K562 (cell line): Measurements from ENCODE around the gene RPTOR. TPM values are rescaled to one million over a fixed set of nuclear protein-coding genes. Genes with fewer than 3 reads are reported as not detected.

Experiments used
- ATF4 ChIP-seq: fragments of 450-650 bp; formaldehyde crosslinking; IDR thresholded peaks from 2 replicates; pipeline ENCODE4 v1.4.0; 2022; ENCODE audit warnings: mild to moderate bottlenecking, moderate library complexity
- BMI1 ChIP-seq: fragments of 150-350 bp; IDR thresholded peaks from 2 replicates; pipeline ENCODE4 v1.6.1; 2014; ENCODE audit warnings: low read length
- CHD2 ChIP-seq: IDR thresholded peaks from 2 replicates; pipeline ENCODE4 v1.6.1; 2011; ENCODE audit warnings: low read depth, low read length
- CXXC5 ChIP-seq: fragments of 250-450 bp; sonication (Bioruptor Pico); IDR thresholded peaks from 2 replicates; pipeline ENCODE4 v1.8.0; 2022; ENCODE audit warnings: inconsistent platforms, mild to moderate bottlenecking, moderate library complexity
- E2F6 ChIP-seq, 2 experiments: IDR thresholded peaks; 2 replicates each; pipeline ENCODE4 v1.6.1; 2011; ENCODE audit warnings: borderline replicate concordance in 1 of 2, control low read depth in 1 of 2, low read depth in 1 of 2, low read length in 1 of 2, mild to moderate bottlenecking in 1 of 2, mixed read lengths in 1 of 2, moderate library complexity in 1 of 2; ENCODE audit not compliant: insufficient read depth in 1 of 2, insufficient read length in 1 of 2, poor library complexity in 1 of 2, severe bottlenecking in 1 of 2; ENCODE audit errors: extremely low read depth in 1 of 2
- EHMT2 ChIP-seq: fragments of 450-650 bp; IDR thresholded peaks from 2 replicates; pipeline ENCODE4 v1.6.1; 2018; ENCODE audit warnings: antibody characterized with exemption
- ELF1 ChIP-seq: fragments of 200-800 bp; sonication (Bioruptor generic); IDR thresholded peaks from 2 replicates; pipeline ENCODE4 v1.6.1; 2016; ENCODE audit warnings: missing genetic modification characterization, missing compliant biosample characterization
- FOXK1 ChIP-seq: sonication (generic); formaldehyde crosslinking; IDR thresholded peaks from 2 replicates; pipeline ENCODE4 v1.8.0; 2022; ENCODE audit warnings: missing genetic modification reagents, mild to moderate bottlenecking, borderline replicate concordance
- HMG20A ChIP-seq: fragments of 450-650 bp; formaldehyde crosslinking; conservative IDR thresholded peaks from 2 replicates; pipeline ENCODE4 v1.4.0; 2020; ENCODE audit warnings: mild to moderate bottlenecking, mixed read lengths
- KDM4B ChIP-seq, 2 experiments: fragments of 450-650 bp in 1 of 2; sonication (generic) in 1 of 2; IDR thresholded peaks; 2 replicates each; pipeline ENCODE4 v1.6.1; 2016 to 2017; ENCODE audit warnings: borderline replicate concordance in 2 of 2, antibody characterized with exemption in 1 of 2, low read depth in 1 of 2, mild to moderate bottlenecking in 1 of 2
- MEF2D ChIP-seq: conservative IDR thresholded peaks from 2 replicates; pipeline ENCODE4 v1.6.1; 2016; ENCODE audit warnings: low read depth, missing genetic modification characterization, missing compliant biosample characterization
- NFE2 ChIP-seq: IDR thresholded peaks from 2 replicates; pipeline ENCODE4 v1.6.1; 2014; ENCODE audit warnings: antibody characterized with exemption, low read depth
- NR1H2 ChIP-seq: sonication (generic); formaldehyde crosslinking; IDR thresholded peaks from 2 replicates; pipeline ENCODE4 v1.4.0; 2020; ENCODE audit warnings: mild to moderate bottlenecking, missing genetic modification reagents
- PML ChIP-seq: IDR thresholded peaks from 2 replicates; pipeline ENCODE4 v1.6.1; 2012; ENCODE audit warnings: low read length, inconsistent platforms
- RREB1 ChIP-seq: fragments of 250-450 bp; sonication (Bioruptor Pico); IDR thresholded peaks from 2 replicates; pipeline ENCODE4 v1.4.0; 2020
- RUNX1 ChIP-seq: sonication (generic); IDR thresholded peaks from 2 replicates; pipeline ENCODE4 v1.6.1; 2016; ENCODE audit warnings: antibody characterized with exemption, low read depth
- SRF ChIP-seq, 2 experiments: fragments of 250-450, 450-650 bp in 1 of 2; sonication (Bioruptor Pico) in 1 of 2; sonication (generic) in 1 of 2; formaldehyde crosslinking; IDR thresholded peaks; 2 replicates each; pipeline versions ENCODE4 v1.5.0 to v1.5.1; 2020 to 2022; ENCODE audit warnings: mild to moderate bottlenecking in 1 of 2, missing genetic modification reagents in 1 of 2
- TAF9B ChIP-seq: fragments of 450-650 bp; IDR thresholded peaks from 2 replicates; pipeline ENCODE4 v1.6.1; 2018; ENCODE audit warnings: mild to moderate bottlenecking; ENCODE audit not compliant: partially characterized antibody
- ZBTB12 ChIP-seq: fragments of 250-450 bp; sonication (Bioruptor Pico); IDR thresholded peaks from 2 replicates; pipeline ENCODE4 v1.4.0; 2020
- ZNF766 ChIP-seq: fragments of 200-800 bp; sonication (Bioruptor generic); conservative IDR thresholded peaks from 2 replicates; pipeline ENCODE4 v1.6.1; 2016; ENCODE audit warnings: missing genetic modification characterization, missing compliant biosample characterization
- polyA plus RNA-seq, 8 experiments: library from polyadenylated mRNA; depleted of rRNA in 4 of 8; stranded (reverse) in 5 of 8; unstranded in 3 of 8; fragments of >200 nt; fragmentation: Nextera tagmentation in 2 of 8; fragmentation: Illumina TruSeq in 1 of 8; extraction: Ambion mirVana in 2 of 8; extraction: Trizol in 1 of 8; gene quantifications; 2 replicates each; pipeline versions ENCODE4 v1.2.1 to v1.2.3, GENCODE V29; 2011 to 2014; ENCODE audit warnings: inconsistent platforms in 1 of 8, missing spikeins in 1 of 8
- total RNA-seq, 7 experiments: library from RNA; depleted of rRNA in 6 of 7; stranded (reverse); fragments of >200 nt in 6 of 7; fragmentation: Illumina TruSeq in 2 of 7; extraction: Trizol in 2 of 7; gene quantifications; 2 replicates each; pipeline versions ENCODE4 v1.2.1 to v1.2.3, GENCODE V29; 2011 to 2021; ENCODE audit warnings: low replicate concordance in 1 of 7

The RPTOR gene
- total and polyA plus RNA-seq, 9 of the 15 experiments (the other 6 are each of a cell fraction or from before 2014, with no cell fraction given): 0.24 to 54.1 (median 10.2) TPM

GRCh38 chr17:80832888-80833583, 288.4 kb downstream of the RPTOR start (continued):
- TF ChIP-seq ZBTB12 (CRISPR knock-in tag) (no peak), ATF4 (CRISPR knock-in tag) (no peak), TAF9B (peak; percentile 87), CHD2 (no peak), SRF (CRISPR knock-in tag; IDR thresholded peaks at IDR 0.05) (peak in 1 of 2 experiments; percentile 42; a peak in 2 of 4 replicates), KDM4B (IDR thresholded peaks at IDR 0.05; ENCODE audit: borderline replicate concordance in 2 of 2, low read depth in 1 of 2) (no peak), NFE2 (peak; percentile 94), E2F6 (IDR thresholded peaks at IDR 0.05; ENCODE audit: borderline replicate concordance in 1 of 2, extremely low read depth in 1 of 2, insufficient read depth in 1 of 2, insufficient read length in 1 of 2, low read depth in 1 of 2, low read length in 1 of 2, poor library complexity in 1 of 2, severe bottlenecking in 1 of 2) (peak in 1 of 2 experiments; percentile 41), PML (no peak), MEF2D (tag) (peak; percentile 29; the same call in 1 of the 2 replicates), ZNF766 (CRISPR knock-in tag) (no peak), RUNX1 (no peak), HMG20A (no peak), RREB1 (CRISPR knock-in tag) (no peak), BMI1 (no peak), NR1H2 (CRISPR knock-in tag) (no peak), EHMT2 (no peak), FOXK1 (no peak), CXXC5 (CRISPR knock-in tag) (peak; percentile 41; the same call in 1 of the 2 replicates), ELF1 (no peak)
